Measurements from ENCODE around the gene STAT6.

Gene STAT6

GRCh38 chr12:57096748-57097553, 14.2 kb downstream of the STAT6 start:
- H3K4me1 Mint-ChIP-seq, result peaks cover 62% of the 10 kb centered on the region
- no peaks in the 10 kb centered on the region for H3K27me3 Mint-ChIP-seq (ENCODE audit: low read depth)
- H3K4me3 Mint-ChIP-seq, result no peak overlapping the region
- H3K36me3 Mint-ChIP-seq (ENCODE audit: low read depth), result peaks cover 76% of the 10 kb centered on the region
- H3K27ac Mint-ChIP-seq, result peak overlapping the region in 2 of 3 experiments; percentile 30 to 92
- no peaks in the 10 kb centered on the region for H3K9me3 Mint-ChIP-seq
- TF ChIP-seq CTCF (IDR thresholded peaks at IDR 0.05; ENCODE audit: unreplicated experiment in 3 of 3), result no peak

GRCh38 chr12:57096099-57096572, 15.0 kb downstream of the STAT6 start:
- peaks cover 76% of the 10 kb centered on the region for H3K36me3 Mint-ChIP-seq (ENCODE audit: low read depth)
- H3K4me3 Mint-ChIP-seq, result peak overlapping the region in 1 of 3 experiments; percentile 18
- no peak for TF ChIP-seq CTCF (IDR thresholded peaks at IDR 0.05; ENCODE audit: unreplicated experiment in 3 of 3)
- H3K9me3 Mint-ChIP-seq, result no peaks in the 10 kb centered on the region
- H3K27ac Mint-ChIP-seq, result peak overlapping the region; percentile 73 to 95 (median 92)
- peaks cover 69% of the 10 kb centered on the region for H3K4me1 Mint-ChIP-seq
- H3K27me3 Mint-ChIP-seq (ENCODE audit: low read depth), result no peaks in the 10 kb centered on the region

- H3K4me3 Mint-ChIP-seq, result no peak overlapping the region
- H3K27ac Mint-ChIP-seq, result peak overlapping the region; percentile 73 to 95 (median 92)
- no peaks in the 10 kb centered on the region for H3K27me3 Mint-ChIP-seq (ENCODE audit: low read depth)
- H3K9me3 Mint-ChIP-seq, result no peaks in the 10 kb centered on the region
- no peak for TF ChIP-seq CTCF (IDR thresholded peaks at IDR 0.05; ENCODE audit: unreplicated experiment in 3 of 3)
- peaks cover 83% of the 10 kb centered on the region for H3K36me3 Mint-ChIP-seq (ENCODE audit: low read depth)
- H3K4me1 Mint-ChIP-seq, result peaks cover 76% of the 10 kb centered on the region
Measured at GRCh38 chr12:57095440-57095839, 15.7 kb downstream of the STAT6 start.

- H3K4me1 Mint-ChIP-seq, result peaks cover 83% of the 10 kb centered on the region
- no peaks in the 10 kb centered on the region for H3K27me3 Mint-ChIP-seq (ENCODE audit: low read depth)
- peak overlapping the region; percentile 47 to 82 (median 78) for H3K4me3 Mint-ChIP-seq
- H3K36me3 Mint-ChIP-seq (ENCODE audit: low read depth), result peaks cover 78% of the 10 kb centered on the region
- H3K27ac Mint-ChIP-seq, result peak overlapping the region; percentile 92 to 95 (median 95)
- no peak for TF ChIP-seq CTCF (IDR thresholded peaks at IDR 0.05; ENCODE audit: unreplicated experiment in 3 of 3)
- H3K9me3 Mint-ChIP-seq, result no peaks in the 10 kb centered on the region
Measured at GRCh38 chr12:57094208-57095160, 16.7 kb downstream of the STAT6 start.

- Mint-ChIP-seq H3K4me1 (peaks cover 79% of the 10 kb centered on the region), H3K27ac (peak overlapping the region; percentile 92 to 95 (median 95)), H3K9me3 (no peaks in the 10 kb centered on the region), H3K27me3 (ENCODE audit: low read depth) (no peaks in the 10 kb centered on the region), H3K36me3 (ENCODE audit: low read depth) (peaks cover 69% of the 10 kb centered on the region), H3K4me3 (peak overlapping the region; percentile 78 to 82 (median 80))
- TF ChIP-seq CTCF (IDR thresholded peaks at IDR 0.05; ENCODE audit: unreplicated experiment in 3 of 3), result peak; percentile 41 to 59 (median 49)
Measured at GRCh38 chr12:57093415-57094207, 17.6 kb downstream of the STAT6 start.
